ENCODE data around the gene EIF5A2.

The EIF5A2 gene

GRCh38 chr3:170848292-170848917 lies 60.0 kb downstream of the EIF5A2 start:
- DNase-seq, result no peak

DNA sequence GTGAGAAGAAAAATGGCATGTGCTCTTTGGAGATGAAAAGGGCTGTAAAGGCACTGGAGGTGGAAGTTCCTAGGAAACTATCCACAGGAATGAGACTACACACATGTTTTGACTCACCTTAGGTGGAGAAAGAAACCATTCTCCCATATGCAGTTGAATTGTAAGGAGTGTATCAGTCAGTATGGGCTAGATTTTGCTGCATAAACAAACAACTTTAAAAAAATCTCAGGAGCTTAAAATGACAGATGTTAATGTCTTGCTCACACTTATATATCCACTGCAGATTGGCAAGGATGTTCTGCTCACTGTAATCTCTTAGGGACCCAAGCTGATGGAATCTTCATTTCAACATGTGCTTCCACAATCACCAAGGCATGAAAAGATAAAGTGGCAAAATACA lies 64.1 kb downstream of the EIF5A2 start:
- no peak for DNase-seq

DNA sequence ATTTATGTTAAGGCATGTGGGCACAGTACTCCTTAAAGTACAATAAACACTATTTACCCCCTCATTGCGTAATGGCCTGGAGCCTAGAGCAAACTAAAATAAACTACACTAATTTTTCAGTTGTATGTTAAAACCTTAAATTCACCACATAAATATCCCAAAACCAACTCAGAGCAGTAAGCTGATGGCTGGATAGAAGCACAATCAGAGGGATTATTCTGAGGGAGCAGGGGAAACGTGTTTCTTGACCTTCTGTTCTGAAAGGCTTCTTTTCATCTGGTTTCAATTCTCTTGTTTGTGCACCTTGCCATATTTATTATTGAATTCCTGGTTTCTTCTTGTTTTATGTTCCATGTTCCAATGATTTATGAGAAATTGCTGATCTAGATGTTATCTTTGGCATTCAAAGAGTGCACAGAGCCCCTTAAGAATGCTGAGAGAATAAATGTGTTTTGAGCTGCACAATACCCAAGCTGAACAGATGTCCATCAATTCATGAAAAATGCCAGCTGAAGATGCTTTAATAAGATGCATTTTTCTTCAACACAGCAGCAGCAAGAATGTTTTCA lies 68.1 kb downstream of the EIF5A2 start:
- no peak for DNase-seq

GRCh38 chr3:170839518-170840100 lies 68.8 kb downstream of the EIF5A2 start:
- DNase-seq, result no peak

Measured in SHP77 treated with DMSO at 0.1 percent for 48 hours (cell line).